Loucy (cell line): ENCODE results near the gene CRY2.
"Not testable (repeated sequence)": the region's sequence is repeated elsewhere in the genome, so short reads cannot be mapped to it uniquely, and the experiment has no call there.

Experiments
- H2AFZ ChIP-seq: fragments of 200-600 bp; sonication (generic); 2 replicates; pipeline ENCODE4 v1.6.0; 2016; ENCODE audit warnings: antibody characterized with exemption, mild to moderate bottlenecking, low read length, moderate library complexity
- H3F3A ChIP-seq: fragments of 200-600 bp; 2 replicates; pipeline ENCODE4 v1.6.0; 2016; ENCODE audit warnings: antibody characterized with exemption, low read depth, mild to moderate bottlenecking
- H3K27me3 ChIP-seq: fragments of 200-600 bp; sonication (generic); 2 replicates; pipeline ENCODE4 v1.6.1; 2014; ENCODE audit warnings: low read length, mild to moderate bottlenecking; ENCODE audit not compliant: insufficient read depth, poor library complexity, severe bottlenecking
- H3K36me3 ChIP-seq: fragments of 200-600 bp; sonication (generic); 2 replicates; pipeline ENCODE4 v1.6.1; 2016; ENCODE audit warnings: low read length; ENCODE audit not compliant: insufficient read depth
- H3K4me1 ChIP-seq: fragments of 200-600 bp; sonication (generic); 2 replicates; pipeline ENCODE4 v1.5.1; 2014; ENCODE audit warnings: low read length, mild to moderate bottlenecking; ENCODE audit not compliant: insufficient read depth, poor library complexity, severe bottlenecking
- H3K4me2 ChIP-seq: fragments of 200-600 bp; sonication (generic); 2 replicates; pipeline ENCODE4 v1.6.0; 2014; ENCODE audit warnings: antibody characterized with exemption, low read length, low read depth, mild to moderate bottlenecking; ENCODE audit not compliant: poor library complexity, severe bottlenecking
- H3K4me3 ChIP-seq: fragments of 200-600 bp; sonication (generic); 2 replicates; pipeline ENCODE4 v1.5.1; 2014; ENCODE audit warnings: low read length, mild to moderate bottlenecking, mixed read lengths; ENCODE audit not compliant: poor library complexity, severe bottlenecking
- H3K79me2 ChIP-seq: fragments of 200-600 bp; sonication (generic); 2 replicates; pipeline ENCODE4 v1.6.1; 2014; ENCODE audit warnings: low read length; ENCODE audit not compliant: insufficient read depth
- H3K9ac ChIP-seq: fragments of 200-600 bp; sonication (generic); 2 replicates; pipeline ENCODE4 v1.6.0; 2014; ENCODE audit warnings: mild to moderate bottlenecking, low read depth, low read length, moderate library complexity; ENCODE audit not compliant: poor library complexity, severe bottlenecking
- H3K9me2 ChIP-seq: fragments of 200-600 bp; sonication (generic); replicated peaks from 2 replicates; pipeline ENCODE4 v1.6.1; 2016; ENCODE audit warnings: low read depth, low read length, mixed read lengths
- H3K9me3 ChIP-seq: fragments of 200-600 bp; sonication (generic); 2 replicates; pipeline ENCODE4 v1.6.1; 2014; ENCODE audit warnings: mild to moderate bottlenecking, antibody characterized with exemption, low read length, low read depth; ENCODE audit not compliant: insufficient read depth
- H4K20me1 ChIP-seq: fragments of 200-600 bp; sonication (generic); 2 replicates; pipeline ENCODE4 v1.6.0; 2014; ENCODE audit warnings: antibody characterized with exemption, low read length, mild to moderate bottlenecking; ENCODE audit not compliant: insufficient read depth, poor library complexity, severe bottlenecking
- CTCF ChIP-seq: fragments of 200-600 bp; sonication (generic); conservative IDR thresholded peaks from 2 replicates; pipeline ENCODE4 v1.5.1; 2014; ENCODE audit warnings: mild to moderate bottlenecking, antibody characterized with exemption, low read length
- EZH2phosphoT487 ChIP-seq: fragments of 200-600 bp; IDR thresholded peaks from 2 replicates; pipeline ENCODE4 v1.6.1; 2018; ENCODE audit warnings: antibody characterized with exemption, mild to moderate bottlenecking, moderate library complexity, borderline replicate concordance

Gene CRY2

GRCh38 chr11:45806072-45806933, 41.0 kb upstream of the CRY2 start:
- Histone ChIP-seq H3K27me3 (no peaks in the 10 kb centered on the region), H3K4me2 (peak overlapping the region; percentile 82), H4K20me1 (peaks cover 8% of the 10 kb centered on the region), H3K9me3 (no peaks in the 10 kb centered on the region), H3K4me1 (peaks cover 45% of the 10 kb centered on the region), H3K9me2 (no peaks in the 10 kb centered on the region), H3K9ac (peak overlapping the region; percentile 81), H3K79me2 (peaks cover 36% of the 10 kb centered on the region; the same call in 1 of the 2 replicates), H3K4me3 (peak overlapping the region; percentile 98), H2AFZ (no peak overlapping the region), H3K36me3 (peaks cover 6% of the 10 kb centered on the region; the same call in 1 of the 2 replicates), H3F3A (no peaks in the 10 kb centered on the region)
- TF ChIP-seq CTCF: no peak
- TF ChIP-seq EZH2phosphoT487: no peak

DNA sequence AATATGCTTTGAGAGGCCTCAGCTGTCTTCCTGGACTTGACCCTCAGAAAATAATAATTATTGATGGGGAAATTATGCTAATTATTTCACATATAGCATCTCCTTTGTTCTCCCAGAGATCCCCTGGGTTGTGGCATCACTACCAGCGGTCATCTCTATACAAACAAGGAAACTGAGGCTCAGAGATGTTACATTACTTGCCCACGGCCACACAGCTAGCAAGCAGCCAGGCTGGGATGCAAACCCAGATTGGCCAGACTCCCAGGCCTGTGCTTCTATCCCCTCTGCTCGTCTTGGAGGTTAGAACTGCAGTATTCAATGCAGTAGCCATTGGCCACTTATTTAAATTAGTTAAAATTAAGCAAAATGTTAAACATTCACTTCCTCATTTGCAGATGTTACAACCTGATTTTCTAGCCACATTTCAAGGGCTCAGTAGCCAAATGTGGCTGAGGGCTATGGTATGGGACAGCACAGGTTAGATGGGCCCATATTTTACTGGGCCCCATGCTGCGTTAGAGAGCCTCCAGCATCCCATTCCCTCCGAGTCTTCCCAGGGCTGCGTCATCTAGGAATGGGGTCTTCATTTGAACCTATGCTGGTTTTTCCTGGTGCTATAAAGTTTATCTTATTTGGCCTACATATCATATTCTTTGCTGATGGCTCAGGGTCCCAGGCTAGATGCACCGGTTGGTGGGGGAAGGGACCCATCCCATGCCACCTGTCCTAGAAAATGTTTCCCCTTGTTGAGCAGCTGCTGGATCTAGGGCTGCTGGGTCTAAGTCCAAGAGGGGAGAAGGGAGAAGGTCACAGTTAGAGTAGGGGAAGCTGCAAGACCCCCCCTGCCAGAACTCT, 40.1 kb upstream of the CRY2 start:
- H4K20me1 ChIP-seq: peaks cover 8% of the 10 kb centered on the region
- H3K4me1 ChIP-seq: peaks cover 45% of the 10 kb centered on the region
- H3K79me2 ChIP-seq: peaks cover 36% of the 10 kb centered on the region; the same call in 1 of the 2 replicates
- H2AFZ ChIP-seq: no peak overlapping the region
- no peaks in the 10 kb centered on the region for H3K9me2 ChIP-seq
- no peak for TF ChIP-seq EZH2phosphoT487
- TF ChIP-seq CTCF: no peak
- H3K9ac ChIP-seq: peak overlapping the region; percentile 81
- peak overlapping the region; percentile 82 for H3K4me2 ChIP-seq
- no peaks in the 10 kb centered on the region for H3K9me3 ChIP-seq
- no peaks in the 10 kb centered on the region for H3K27me3 ChIP-seq
- no peaks in the 10 kb centered on the region for H3F3A ChIP-seq
- H3K36me3 ChIP-seq: peaks cover 6% of the 10 kb centered on the region; the same call in 1 of the 2 replicates
- H3K4me3 ChIP-seq: peak overlapping the region; percentile 98

DNA sequence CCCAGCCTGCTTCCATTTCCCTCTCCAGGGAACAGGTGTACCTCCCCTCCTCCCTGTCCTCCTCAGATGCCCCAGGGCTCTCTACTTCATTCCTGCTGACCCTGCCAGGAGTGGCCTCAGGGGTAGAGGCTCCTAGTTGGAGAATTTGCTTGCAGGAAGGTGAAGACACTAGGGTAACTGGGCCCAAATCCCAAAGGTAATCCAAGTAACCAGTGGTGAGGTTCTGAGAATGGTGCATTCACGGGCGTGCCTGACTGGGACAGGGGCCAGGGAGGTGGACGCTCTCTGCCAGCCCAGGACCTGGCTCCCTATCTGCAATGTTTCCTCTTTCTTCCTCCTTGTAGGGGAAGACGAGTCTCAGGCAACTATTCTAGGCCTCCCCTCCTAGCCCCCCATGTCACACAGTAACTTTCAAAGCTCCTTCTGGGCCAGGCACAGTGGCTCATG, 39.5 kb upstream of the CRY2 start:
- Histone ChIP-seq H3K4me2 (peak overlapping the region; percentile 82), H2AFZ (no peak overlapping the region), H3K4me1 (peaks cover 45% of the 10 kb centered on the region), H4K20me1 (peaks cover 8% of the 10 kb centered on the region), H3K9me2 (no peaks in the 10 kb centered on the region), H3K9me3 (no peaks in the 10 kb centered on the region), H3K4me3 (peak overlapping the region; percentile 98), H3K36me3 (peaks cover 6% of the 10 kb centered on the region; the same call in 1 of the 2 replicates), H3F3A (no peaks in the 10 kb centered on the region), H3K27me3 (no peaks in the 10 kb centered on the region), H3K9ac (peak overlapping the region; percentile 81), H3K79me2 (peaks cover 36% of the 10 kb centered on the region; the same call in 1 of the 2 replicates)
- TF ChIP-seq CTCF (no peak), EZH2phosphoT487 (no peak)

DNA sequence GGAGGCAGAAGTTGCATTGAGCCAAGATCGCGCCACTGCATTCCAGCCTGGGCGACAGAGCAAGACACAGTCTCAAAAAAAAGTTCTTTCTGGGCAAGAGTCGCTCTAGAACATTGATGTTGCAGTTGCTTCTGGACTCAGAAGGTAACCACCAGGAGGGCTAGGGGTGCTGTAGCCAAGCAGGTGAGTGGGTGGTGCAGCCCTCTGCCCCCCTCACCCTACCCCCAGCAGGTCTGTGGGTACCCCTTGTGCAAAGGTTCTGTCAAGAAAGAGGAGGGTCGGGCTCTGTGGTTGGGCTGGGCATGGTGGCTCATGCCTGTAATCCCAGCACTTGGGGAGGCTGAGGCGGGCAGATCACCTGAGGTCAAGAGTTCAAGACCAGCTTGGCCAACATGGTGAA, 38.8 kb upstream of the CRY2 start:
- H2AFZ ChIP-seq, H3K9me2 ChIP-seq, H3K36me3 ChIP-seq, H3K27me3 ChIP-seq, H3K9me3 ChIP-seq, H4K20me1 ChIP-seq, H3F3A ChIP-seq: not testable (repeated sequence)
- Histone ChIP-seq H3K4me1 (peaks cover 45% of the 10 kb centered on the region), H3K4me2 (peak overlapping the region; percentile 82), H3K4me3 (peak overlapping the region; percentile 46), H3K9ac (peak overlapping the region; percentile 81), H3K79me2 (peaks cover 36% of the 10 kb centered on the region; the same call in 1 of the 2 replicates)
